DMS79 (cell line): ENCODE data around the gene AFAP1.

Source experiments
- DNase-seq: peaks from one replicate; lab custom pipeline; 2025; lab: John Stamatoyannopoulos, UW

The AFAP1 gene

GRCh38 chr4:7910952-7911578, 28.6 kb downstream of the AFAP1 start:
- DNase-seq: no peak

DNA sequence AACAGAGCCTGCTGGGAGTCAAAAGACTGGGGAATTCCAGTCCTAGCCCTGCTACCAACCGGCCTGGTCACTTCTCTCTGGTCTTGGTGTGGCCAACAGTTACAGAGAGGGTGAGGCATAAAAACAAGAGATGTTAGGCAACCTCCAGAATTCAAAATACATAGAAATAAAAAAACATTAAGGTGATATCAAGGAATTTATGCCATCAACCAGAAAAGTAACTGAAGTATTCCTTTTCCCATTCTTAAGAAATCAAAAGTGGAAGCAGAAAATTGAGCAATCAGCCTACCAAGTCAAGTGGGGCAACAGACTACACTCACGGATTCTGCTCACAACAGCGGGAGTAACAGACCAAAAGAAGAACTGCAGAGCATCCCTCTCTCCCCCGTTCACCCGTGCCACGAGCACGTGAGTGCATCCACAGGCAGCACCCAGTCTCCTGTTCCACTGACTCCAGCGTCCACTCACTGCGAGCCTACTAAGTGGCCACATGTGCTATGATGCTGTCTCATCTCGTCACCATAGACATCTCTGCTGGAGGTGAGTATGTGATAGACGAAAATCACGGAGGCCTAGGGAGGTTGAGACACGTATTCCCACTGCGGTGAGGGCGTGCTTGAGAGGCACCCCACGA, 29.3 kb downstream of the AFAP1 start:
- no peak for DNase-seq

DNA sequence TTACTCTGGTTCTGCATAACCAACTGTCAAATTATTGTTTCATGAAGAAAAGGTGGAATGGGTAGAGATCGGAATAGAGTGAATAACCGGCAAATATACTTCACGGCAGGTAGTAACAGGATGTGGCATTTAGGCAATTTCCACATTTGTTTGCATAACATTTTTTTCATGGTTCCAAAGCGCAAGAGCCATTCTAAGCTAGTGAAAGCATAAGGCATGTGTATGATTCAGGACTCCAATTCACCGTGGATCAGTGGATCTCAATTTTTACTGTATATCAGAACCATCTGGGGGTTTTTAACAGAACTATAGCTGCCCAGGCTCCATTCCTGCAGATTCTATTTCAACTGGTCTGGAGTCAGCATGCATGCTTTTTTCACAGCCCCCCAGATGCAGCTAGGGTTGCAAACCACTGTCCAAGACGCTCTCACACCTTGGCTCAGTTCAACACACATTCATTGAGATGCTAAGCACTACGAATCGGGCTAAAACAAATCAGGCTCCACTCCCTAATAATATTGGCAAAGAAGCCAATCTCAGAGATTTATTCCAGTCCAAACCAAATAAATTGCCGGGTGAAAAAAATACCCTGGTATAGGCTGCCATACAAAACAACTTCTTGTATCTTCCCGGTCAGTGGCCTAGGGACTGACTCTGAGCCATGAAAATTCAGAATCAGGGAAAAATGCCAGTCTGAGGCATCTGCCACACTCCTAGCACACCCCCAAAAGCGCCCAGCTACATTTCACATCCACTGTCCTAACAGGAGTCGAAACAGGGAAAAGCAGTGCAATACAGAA, 30.0 kb downstream of the AFAP1 start:
- DNase-seq: no peak

DNA sequence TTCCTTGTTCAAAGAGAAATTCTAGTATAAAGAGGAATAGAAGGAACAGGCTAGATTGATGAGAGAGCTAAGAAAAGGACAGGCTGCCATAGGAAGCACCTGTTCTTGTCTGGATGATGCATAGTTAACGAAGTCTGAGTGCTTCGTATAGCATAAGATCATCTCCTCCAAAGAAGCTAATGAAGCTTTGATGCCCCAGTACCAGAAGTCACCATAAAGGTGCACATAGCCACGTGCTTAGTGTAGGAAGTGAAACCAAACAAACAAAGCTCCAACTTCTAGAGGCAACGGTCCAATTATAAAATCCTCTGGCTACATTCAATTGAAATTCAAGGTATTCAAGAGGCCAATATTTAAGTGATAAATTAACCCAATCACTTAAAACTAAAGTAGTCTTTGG, 31.0 kb downstream of the AFAP1 start:
- no peak for DNase-seq

DNA sequence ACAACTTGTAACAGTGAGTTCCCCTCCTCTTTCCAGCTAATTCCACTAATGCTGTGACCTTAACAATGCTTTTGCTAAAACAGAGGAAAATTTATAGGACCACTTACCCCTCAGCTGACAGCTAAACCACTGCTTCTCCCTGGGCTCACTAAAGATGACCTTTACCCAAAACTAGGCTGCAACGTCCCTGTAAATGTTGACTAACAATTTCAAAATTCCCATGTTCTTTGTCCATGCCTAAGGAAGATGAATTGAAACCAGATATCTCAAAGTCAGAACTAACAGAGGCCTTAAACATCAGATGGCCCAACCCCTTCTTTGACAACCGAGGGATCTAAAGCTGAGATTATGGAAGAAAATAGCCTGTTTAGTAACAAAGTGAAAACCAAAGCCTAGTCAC, 32.5 kb downstream of the AFAP1 start:
- no peak for DNase-seq

DNA sequence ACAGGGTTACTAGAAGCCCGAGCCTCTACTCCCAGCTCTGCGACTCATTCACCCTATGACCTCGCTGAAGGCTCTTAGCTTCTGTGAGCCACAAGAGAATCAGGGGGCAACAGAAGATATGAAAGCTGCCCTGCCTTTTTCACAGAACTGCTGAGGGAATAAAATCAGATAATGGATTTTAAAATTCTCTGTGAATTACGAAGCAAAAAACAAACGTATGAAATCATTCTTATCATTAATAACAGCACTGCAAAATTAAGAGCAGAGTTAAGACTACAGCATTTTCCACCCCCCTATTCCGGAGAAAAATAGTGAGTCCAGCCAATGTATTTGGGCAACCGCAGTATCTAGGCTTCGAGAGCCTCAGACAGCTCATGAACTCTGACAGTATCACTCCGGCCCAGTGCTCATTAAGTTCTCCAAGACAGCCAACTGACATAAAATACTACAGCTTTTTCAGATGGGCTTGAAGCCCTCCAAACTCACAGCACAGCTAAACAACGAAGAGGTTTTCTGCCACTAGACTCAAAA, 33.4 kb downstream of the AFAP1 start:
- DNase-seq: no peak

- DNase-seq: no peak
Measured at GRCh38 chr4:7904952-7905915, 34.4 kb downstream of the AFAP1 start.

DNA sequence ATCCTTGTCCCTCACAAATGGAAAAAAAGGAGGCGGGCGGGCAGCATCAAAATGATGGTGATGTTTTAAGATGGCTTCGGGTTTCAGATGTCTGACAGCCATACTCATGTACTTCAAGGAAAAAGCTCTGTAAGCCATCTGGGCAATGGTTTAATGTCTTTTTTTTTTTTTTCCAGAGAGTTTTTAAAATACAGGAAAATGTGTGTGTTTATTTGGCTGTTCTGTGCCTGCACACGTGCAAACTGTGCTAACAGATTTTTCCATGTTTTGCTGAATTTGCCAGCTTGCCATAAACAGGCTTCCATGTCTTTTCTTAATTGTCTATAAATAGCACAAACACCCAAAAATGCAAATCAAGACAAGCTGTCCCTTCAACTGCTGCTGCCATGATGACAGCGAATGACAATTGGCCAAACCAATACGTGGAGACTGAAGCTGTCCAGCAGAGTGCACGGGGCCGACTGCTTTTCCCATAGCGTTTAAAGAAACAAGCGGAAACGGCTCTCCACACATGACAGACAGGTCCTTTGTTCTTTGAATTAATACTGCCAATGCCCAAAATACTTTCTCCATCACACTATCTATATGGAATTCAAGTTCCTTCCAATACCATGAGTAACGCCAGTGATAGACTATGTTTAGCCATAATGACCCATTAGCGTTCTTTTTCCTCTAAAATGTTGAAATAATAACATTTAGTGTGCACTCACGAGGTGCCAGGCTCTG, 35.7 kb downstream of the AFAP1 start:
- DNase-seq: no peak

GRCh38 chr4:7902826-7903225, 36.8 kb downstream of the AFAP1 start:
- no peak for DNase-seq

DNA sequence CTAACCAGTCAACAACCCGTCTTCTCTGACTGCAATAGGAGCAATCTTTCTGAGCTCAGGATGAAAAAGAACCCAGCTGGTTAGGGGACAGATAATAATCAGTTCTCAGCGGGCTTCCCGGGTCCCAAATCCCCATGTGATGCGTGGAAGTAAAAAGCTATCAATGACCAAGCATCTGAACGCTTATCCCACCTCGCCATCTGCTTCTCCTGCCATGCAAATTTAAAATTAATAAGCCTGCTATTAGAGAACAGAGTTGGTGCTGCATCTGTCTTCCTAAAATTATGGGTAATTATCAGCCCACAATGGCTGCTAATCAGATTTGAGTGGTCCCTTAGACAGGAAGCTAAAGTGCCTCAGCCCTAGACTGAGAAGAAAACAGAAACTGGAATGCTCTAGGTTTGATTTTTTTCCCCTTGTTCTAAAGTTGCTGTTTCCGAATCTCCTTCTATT, 37.5 kb downstream of the AFAP1 start:
- DNase-seq: no peak

- no peak for DNase-seq
Measured at GRCh38 chr4:7901311-7901885, 38.3 kb downstream of the AFAP1 start.

- no peak for DNase-seq
Measured at GRCh38 chr4:7900334-7900909, 39.2 kb downstream of the AFAP1 start.

GRCh38 chr4:7899184-7899869, 40.3 kb downstream of the AFAP1 start:
- DNase-seq: no peak

DNA sequence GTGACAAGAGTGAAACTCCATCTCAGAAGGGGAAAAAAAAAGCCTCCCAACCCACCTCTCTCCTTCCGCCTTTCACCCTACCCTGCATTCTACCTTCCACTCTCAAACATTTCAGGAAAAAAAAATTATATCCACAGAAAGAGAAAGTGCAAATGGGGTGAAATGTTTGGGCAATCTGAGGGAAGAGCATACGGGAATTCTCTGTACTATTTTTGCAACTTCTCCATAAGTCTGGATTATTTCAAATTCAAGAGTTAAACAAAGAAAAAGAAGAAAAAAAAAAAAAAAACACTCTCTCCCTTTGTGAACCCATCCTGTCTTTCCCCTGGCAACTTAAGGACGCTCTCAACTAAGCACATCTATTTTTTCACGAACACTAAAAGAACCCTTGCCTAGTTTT, 41.3 kb downstream of the AFAP1 start:
- no peak for DNase-seq

- no peak for DNase-seq
Measured at GRCh38 chr4:7897811-7898210, 41.9 kb downstream of the AFAP1 start.

GRCh38 chr4:7894677-7895181, 44.9 kb downstream of the AFAP1 start:
- DNase-seq: no peak

GRCh38 chr4:7894098-7894676, 45.5 kb downstream of the AFAP1 start:
- no peak for DNase-seq

DNA sequence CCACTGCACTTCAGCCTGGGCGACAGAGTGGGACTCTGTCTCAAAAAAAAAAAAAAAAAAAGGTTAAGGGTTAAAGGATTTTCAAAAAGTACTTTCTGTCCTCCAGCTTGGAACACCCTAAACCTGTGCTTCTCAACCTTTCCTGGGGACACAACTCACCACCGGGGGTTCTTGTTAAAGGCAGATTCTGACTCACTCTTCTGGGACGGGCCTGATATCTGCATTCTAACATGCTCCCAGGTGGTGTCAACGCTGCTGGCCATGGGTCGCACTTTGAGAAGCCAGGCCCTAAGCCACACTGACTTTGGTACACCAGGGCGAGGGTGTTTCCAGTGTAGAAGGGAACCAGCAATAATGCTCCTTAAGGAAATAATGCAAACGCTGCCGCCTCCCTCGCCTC, 46.1 kb downstream of the AFAP1 start:
- no peak for DNase-seq
